BLaER1 (cell line): ENCODE measurements around the gene TFDP1.
"Not testable (repeated sequence)": the region's sequence is repeated elsewhere in the genome, so short reads cannot be mapped to it uniquely, and the experiment has no call there.

ENCODE experiments used
- H3K27ac ChIP-seq: shearing (Covaris generic); formaldehyde crosslinking; 2 replicates; pipeline ENCODE4 v1.8.1; 2022
- H3K27me3 ChIP-seq: shearing (Covaris generic); formaldehyde crosslinking; 2 replicates; pipeline ENCODE4 v1.8.1; 2022
- H3K36me3 ChIP-seq: shearing (Covaris generic); formaldehyde crosslinking; 2 replicates; pipeline ENCODE4 v1.8.1; 2022
- H3K4me1 ChIP-seq: shearing (Covaris generic); formaldehyde crosslinking; 2 replicates; pipeline ENCODE4 v1.8.1; 2022
- H3K4me2 ChIP-seq: shearing (Covaris generic); formaldehyde crosslinking; 2 replicates; pipeline ENCODE4 v1.8.1; 2022
- H3K4me3 ChIP-seq: shearing (Covaris generic); formaldehyde crosslinking; 2 replicates; pipeline ENCODE4 v1.8.1; 2022
- H3K9ac ChIP-seq: shearing (Covaris generic); formaldehyde crosslinking; 2 replicates; pipeline ENCODE4 v1.8.1; 2022
- H3K9me3 ChIP-seq: shearing (Covaris generic); formaldehyde crosslinking; 2 replicates; pipeline ENCODE4 v1.8.1; 2022
- H4K20me1 ChIP-seq: shearing (Covaris generic); formaldehyde crosslinking; 2 replicates; pipeline ENCODE4 v1.8.1; 2022
- Cebpa-rat ChIP-seq: shearing (Covaris generic); IDR thresholded peaks from 2 replicates; pipeline ENCODE4 v1.8.1; 2022

The TFDP1 gene

DNA sequence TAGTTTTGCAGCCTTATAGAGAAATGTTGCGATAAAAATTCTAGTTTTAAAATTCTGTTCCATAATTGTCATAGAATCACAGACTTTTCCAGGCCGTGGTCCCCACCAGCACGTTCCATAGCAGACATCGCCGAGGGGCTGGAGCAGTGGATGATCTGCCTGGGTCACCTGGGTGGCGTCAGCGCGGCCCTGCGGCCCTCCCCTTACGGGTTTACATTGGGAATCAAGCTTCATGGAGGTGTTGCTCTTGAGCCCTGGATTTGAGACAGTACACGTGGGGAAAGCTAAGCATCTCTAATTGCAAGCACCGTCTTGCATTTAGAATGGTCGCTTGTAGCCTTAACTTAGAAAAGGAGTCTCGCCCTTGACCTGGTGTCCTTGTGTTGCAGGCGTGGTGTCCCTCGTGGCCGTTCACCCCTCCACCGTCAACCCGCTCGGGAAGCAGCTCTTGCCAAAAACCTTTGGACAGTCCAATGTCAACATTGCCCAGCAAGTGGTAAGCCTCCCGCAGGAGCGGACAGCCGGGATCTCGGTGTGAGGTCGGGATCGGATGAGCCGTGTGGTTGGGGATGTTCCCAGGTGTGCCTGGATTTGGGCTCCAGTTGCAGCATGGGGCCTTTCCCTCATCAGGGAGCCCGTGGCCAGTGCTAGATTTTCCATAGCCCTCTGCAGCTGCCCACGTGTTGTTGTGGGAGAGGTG, 38.4 kb downstream of the TFDP1 start:
- H3K4me1 ChIP-seq = no peaks in the 10 kb centered on the region

DNA sequence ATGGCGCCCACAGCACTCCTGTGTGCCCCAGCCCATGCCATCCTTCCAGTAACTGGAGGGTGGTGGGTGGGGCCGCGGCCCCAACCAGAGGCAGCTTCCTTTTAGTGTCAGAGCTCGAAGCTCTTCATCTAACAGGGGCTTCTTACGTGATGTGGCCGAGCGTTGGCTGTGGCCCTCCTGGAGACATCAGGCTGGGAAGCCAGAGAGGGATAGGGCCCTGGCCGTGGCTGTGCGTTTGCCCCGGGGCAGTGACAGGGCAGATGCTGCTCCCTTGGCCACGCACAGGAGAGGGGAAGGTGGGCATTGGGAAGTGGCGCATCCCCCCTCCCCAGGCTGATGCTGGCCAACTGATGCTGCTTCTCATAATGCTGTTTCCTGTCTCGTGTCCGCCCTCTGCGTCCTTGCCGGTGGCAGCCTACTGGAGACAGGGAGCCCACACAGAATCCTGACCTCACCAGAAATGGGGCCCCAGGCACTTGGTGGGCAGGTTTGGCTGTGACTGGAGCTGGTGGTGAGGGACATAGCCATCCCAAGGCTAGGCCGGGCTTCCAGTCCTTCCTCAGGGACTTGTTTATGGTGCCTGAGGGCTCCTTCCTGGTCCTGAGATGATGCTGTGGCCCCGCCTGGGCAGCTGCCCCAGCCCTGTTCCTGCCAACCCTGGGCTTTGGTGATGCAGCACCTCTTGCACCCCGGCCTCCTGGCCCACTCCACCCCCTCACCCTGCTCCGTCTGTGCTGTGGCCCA, 39.1 kb downstream of the TFDP1 start:
- no peak for TF ChIP-seq Cebpa-rat
- peaks cover 100% of the 10 kb centered on the region for H4K20me1 ChIP-seq
- peaks cover 89% of the 10 kb centered on the region for H3K36me3 ChIP-seq
- H3K4me1 ChIP-seq = no peaks in the 10 kb centered on the region
- H3K9ac ChIP-seq = no peak overlapping the region
- H3K9me3 ChIP-seq = no peaks in the 10 kb centered on the region
- no peaks in the 10 kb centered on the region for H3K27me3 ChIP-seq
- H3K4me2 ChIP-seq = no peak overlapping the region
- H3K4me3 ChIP-seq = no peak overlapping the region
- no peak overlapping the region for H3K27ac ChIP-seq

More for the DNA sequence above, 38.4 kb downstream of the TFDP1 start:
- H3K36me3 ChIP-seq = peaks cover 89% of the 10 kb centered on the region
- H3K9me3 ChIP-seq = no peaks in the 10 kb centered on the region
- H3K4me2 ChIP-seq = no peak overlapping the region
- no peaks in the 10 kb centered on the region for H3K27me3 ChIP-seq
- H4K20me1 ChIP-seq = peaks cover 100% of the 10 kb centered on the region
- TF ChIP-seq Cebpa-rat = no peak
- H3K4me3 ChIP-seq = no peak overlapping the region
- H3K9ac ChIP-seq = no peak overlapping the region
- no peak overlapping the region for H3K27ac ChIP-seq

DNA sequence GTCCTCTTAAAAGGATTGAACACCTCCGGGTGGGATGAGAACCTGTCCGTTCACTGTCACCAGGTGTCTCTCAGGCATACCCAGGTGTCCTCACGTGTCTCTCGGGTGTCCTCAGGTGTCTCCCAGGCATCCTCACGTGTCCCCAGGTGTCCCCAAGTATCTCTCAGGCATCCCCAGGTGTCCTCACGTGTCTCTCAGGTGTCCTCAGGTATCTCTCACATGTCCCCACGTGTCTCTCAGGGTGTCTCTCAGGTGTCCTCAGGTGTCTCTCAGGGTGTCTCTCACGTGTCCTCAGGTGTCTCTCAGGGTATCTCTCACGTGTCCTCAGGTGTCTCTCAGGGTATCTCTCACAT, 39.7 kb downstream of the TFDP1 start:
- Histone ChIP-seq H3K9me3 (no peaks in the 10 kb centered on the region), H3K4me1 (no peaks in the 10 kb centered on the region), H3K4me2 (no peak overlapping the region), H3K36me3 (peaks cover 89% of the 10 kb centered on the region), H3K27me3 (no peaks in the 10 kb centered on the region), H3K4me3 (no peak overlapping the region), H3K27ac (no peak overlapping the region), H3K9ac (no peak overlapping the region), H4K20me1 (peaks cover 100% of the 10 kb centered on the region)
- TF ChIP-seq Cebpa-rat = no peak

DNA sequence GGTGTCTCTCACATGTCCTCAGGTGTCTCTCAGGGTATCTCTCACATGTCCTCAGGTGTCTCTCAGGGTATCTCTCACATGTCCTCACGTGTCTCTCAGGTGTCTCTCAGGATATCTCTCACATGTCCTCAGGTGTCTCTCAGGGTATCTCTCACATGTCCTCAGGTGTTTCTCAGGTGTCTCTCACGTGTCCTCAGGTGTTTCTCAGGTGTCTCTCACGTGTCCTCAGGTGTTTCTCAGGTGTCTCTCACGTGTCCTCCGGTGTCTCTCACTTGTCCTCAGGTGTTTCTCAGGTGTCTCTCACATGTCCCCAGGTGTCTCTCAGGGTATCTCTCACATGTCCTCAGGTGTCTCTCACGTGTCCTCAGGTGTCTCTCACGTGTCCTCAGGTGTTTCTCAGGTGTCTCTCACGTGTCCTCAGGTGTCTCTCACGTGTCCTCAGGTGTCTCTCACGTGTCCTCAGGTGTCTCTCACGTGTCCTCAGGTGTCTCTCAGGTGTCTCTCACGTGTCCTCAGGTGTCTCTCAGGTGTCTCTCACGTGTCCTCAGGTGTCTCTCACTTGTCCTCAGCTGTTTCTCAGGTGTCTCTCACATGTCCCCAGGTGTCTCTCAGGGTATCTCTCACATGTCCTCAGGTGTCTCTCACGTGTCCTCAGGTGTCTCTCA, 40.2 kb downstream of the TFDP1 start:
- H3K4me1 ChIP-seq, H3K27me3 ChIP-seq, H3K4me2 ChIP-seq, H3K9me3 ChIP-seq, H3K4me3 ChIP-seq, H3K27ac ChIP-seq, H3K9ac ChIP-seq: not testable (repeated sequence)
- Histone ChIP-seq H3K36me3 (peaks cover 90% of the 10 kb centered on the region), H4K20me1 (peaks cover 100% of the 10 kb centered on the region)

DNA sequence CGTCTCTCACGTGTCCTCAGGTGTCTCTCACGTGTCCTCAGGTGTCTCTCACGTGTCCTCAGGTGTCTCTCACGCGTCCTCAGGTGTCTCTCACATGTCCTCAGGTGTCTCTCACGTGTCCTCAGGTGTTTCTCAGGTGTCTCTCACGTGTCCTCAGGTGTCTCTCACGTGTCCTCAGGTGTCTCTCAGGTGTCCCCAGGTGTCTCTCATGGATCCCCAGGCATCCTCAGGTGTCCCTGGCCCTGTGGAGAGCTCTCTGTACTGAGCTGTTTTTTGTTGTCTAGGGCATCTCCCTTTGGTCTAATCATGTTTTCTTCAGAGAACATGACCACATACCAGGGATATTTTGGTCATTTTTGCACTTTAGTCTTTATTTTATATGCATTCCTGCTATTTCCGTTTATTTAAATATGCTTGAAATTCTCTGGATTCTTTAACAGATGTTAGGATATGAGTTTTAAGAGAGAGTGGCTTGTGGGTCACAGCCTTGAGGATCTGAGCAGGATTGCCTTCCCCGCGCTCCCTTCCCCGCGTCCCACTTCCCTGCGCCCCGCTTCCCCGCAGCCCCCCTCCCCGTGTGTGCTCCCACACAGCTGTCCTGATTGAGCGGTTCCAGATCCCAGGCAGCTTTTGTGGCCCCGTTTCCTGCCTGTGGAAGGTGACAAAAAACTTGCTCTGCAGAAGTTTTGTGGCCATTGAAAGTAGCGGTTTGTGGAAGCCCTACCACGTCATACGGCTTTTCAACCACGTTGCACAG, 41.6 kb downstream of the TFDP1 start:
- Histone ChIP-seq H3K9me3 (no peaks in the 10 kb centered on the region), H3K27ac (no peak overlapping the region), H3K9ac (no peak overlapping the region), H3K4me2 (no peak overlapping the region), H3K4me3 (no peak overlapping the region), H3K36me3 (peaks cover 93% of the 10 kb centered on the region), H3K27me3 (no peaks in the 10 kb centered on the region), H4K20me1 (peaks cover 100% of the 10 kb centered on the region), H3K4me1 (no peaks in the 10 kb centered on the region)
- no peak for TF ChIP-seq Cebpa-rat

DNA sequence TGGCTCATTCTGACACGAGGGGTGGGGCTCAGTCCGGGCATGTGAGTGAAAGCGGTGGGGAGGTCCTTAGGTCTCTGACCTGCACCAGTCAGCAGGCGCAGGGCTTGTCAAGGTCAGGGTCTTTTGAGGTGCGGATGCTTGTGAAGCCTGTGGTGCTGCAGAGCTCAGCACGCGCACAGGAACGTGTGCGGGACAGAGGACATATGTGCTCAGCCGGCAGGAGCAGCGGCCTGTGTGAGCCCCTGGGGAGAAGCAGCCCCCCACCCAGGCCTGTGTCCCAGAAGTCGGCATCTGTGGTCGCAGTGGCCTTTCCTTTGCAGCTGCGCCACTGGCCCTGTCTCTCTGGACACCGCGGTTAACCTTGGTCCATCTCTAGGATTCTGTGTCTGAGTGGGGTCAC, 42.6 kb downstream of the TFDP1 start:
- no peak for TF ChIP-seq Cebpa-rat
- Histone ChIP-seq H3K27ac (no peak overlapping the region), H3K36me3 (peaks cover 95% of the 10 kb centered on the region), H3K4me3 (no peak overlapping the region), H3K4me2 (no peak overlapping the region), H3K9me3 (no peaks in the 10 kb centered on the region), H4K20me1 (peaks cover 100% of the 10 kb centered on the region), H3K4me1 (no peaks in the 10 kb centered on the region), H3K9ac (no peak overlapping the region), H3K27me3 (no peaks in the 10 kb centered on the region)

DNA sequence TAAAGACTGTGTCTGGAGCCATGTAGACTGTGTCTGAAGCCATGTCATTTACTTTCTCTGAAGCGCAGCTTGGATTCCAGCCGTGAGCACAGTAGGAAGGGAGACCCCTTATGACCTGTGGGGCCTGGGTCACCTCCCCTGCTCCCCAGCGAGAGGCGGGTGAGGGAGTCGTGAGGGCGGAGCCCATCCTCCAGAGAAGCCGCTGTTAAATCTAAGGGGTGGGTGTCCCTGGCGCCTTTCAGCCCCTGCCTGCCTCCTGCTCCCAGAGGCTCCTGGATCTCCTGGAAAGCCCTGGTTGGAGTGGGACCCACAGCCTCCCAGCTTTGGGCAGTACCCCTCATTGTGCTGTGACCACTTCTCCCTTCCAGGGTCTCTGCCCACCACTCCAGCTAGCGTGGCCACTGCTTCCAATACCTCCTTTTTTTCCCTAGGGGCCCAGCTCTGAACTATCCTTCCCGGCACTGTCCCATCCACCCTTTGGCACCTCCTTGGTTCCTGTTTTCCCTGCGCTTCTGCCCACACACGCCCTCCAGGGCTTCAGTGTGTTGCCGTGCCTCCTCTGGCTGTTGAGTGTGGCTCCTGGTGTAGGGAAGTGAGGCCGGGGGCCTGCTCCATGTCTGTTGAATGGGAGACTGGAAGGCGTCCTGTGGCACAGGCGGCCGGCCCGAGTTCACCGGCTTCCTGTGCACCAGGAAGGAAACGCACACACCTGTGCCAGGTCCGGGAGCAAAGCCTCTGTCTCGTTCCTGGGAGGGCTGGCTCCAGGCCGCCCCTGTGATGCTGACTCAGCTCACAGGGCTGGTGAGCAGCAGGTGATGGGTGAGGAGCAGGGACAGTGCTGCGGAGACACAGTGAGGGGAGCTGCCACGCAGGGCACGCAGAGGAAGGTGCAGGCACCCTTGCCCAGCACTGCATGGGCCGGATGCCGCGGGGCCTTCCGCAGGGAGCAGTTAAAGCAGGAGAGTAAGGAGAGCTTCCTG, 44.0 kb downstream of the TFDP1 start:
- no peak overlapping the region for H3K27ac ChIP-seq
- peaks cover 100% of the 10 kb centered on the region for H4K20me1 ChIP-seq
- no peak overlapping the region for H3K4me2 ChIP-seq
- H3K36me3 ChIP-seq = peaks cover 95% of the 10 kb centered on the region
- no peak overlapping the region for H3K9ac ChIP-seq
- no peaks in the 10 kb centered on the region for H3K27me3 ChIP-seq
- no peaks in the 10 kb centered on the region for H3K9me3 ChIP-seq
- no peak overlapping the region for H3K4me3 ChIP-seq
- no peaks in the 10 kb centered on the region for H3K4me1 ChIP-seq
- TF ChIP-seq Cebpa-rat = no peak

DNA sequence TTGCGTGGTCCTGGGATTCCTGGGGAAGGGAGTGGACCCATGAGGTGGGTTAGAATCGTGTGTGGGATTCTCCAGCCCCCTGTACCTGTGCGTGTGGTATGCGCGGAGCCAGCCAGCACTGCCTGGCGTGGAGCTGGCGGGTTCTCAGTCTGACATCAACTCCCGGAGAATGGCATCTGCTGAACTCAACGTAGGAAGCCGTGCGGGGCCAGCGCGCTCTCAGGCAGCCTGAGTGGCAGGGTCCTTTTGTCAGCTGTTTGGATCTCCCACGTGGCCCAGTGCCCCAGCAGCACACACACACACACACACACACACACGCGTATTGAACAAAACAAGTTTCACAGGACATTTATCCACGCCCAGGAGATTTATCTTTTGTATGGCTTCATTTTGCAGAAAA, 45.3 kb downstream of the TFDP1 start:
- TF ChIP-seq Cebpa-rat = no peak
- peaks cover 96% of the 10 kb centered on the region for H3K36me3 ChIP-seq
- no peak overlapping the region for H3K27ac ChIP-seq
- no peaks in the 10 kb centered on the region for H3K27me3 ChIP-seq
- peaks cover 97% of the 10 kb centered on the region for H4K20me1 ChIP-seq
- H3K4me1 ChIP-seq = no peaks in the 10 kb centered on the region
- no peaks in the 10 kb centered on the region for H3K9me3 ChIP-seq
- H3K9ac ChIP-seq = no peak overlapping the region
- no peak overlapping the region for H3K4me2 ChIP-seq
- no peak overlapping the region for H3K4me3 ChIP-seq

DNA sequence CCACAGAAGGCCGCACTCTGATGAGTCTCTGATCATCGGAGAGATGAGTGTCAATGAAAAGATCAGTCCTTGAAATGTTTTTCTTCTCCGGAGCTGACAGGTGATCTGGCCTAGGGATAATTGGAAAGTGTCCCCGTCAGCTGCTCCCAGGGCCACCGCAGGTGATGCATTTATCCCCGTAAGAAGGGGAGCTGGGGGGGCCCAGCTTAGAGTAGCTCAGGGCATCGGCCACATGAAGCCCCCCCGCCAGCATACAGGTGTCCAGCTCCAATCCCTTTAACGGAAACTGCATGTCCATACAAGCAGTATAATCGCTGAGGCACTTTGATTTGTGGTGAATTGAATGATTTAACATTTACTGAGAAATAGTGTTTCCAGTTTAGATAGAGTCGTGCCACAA, 45.7 kb downstream of the TFDP1 start:
- Histone ChIP-seq H3K4me1 (no peaks in the 10 kb centered on the region), H3K27me3 (no peaks in the 10 kb centered on the region), H3K36me3 (peaks cover 97% of the 10 kb centered on the region), H3K9me3 (no peaks in the 10 kb centered on the region), H3K9ac (no peak overlapping the region), H3K27ac (no peak overlapping the region), H4K20me1 (peaks cover 97% of the 10 kb centered on the region), H3K4me2 (no peak overlapping the region), H3K4me3 (no peak overlapping the region)
- TF ChIP-seq Cebpa-rat = no peak
